ENCODE results near the gene TMEM176A. TPM values are rescaled to one million over a fixed set of nuclear protein-coding genes. Genes with fewer than 3 reads are reported as not detected.
"Not testable (repeated sequence)": the region's sequence is repeated elsewhere in the genome, so short reads cannot be mapped to it uniquely, and the experiment has no call there.

TMEM176A gene
- total RNA-seq, 1 donor = not detected

DNA sequence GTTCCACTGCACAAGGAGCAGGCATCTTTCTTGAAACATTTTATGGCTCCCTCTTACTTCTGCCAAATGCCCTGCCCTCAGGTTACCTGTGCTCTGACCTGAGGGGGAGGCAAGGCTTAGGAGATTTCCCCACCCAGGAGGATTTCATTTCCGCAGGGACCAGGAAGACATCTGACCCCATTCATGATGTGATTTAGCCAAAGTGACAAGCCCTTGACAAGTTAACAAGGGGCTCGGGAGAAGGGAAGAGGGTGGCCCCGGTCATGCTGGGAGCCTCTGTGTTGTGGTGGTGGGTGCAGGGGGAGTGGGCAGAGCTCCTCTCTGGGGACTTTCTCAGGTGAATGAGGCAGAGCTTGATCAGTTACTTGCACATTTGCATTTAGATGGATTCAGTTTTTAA is 44.4 kb upstream of the TMEM176A start:
- no peak for TF ChIP-seq CTCF (IDR thresholded peaks at IDR 0.05; ENCODE audit: insufficient read depth, low read depth, low read length)
- no peak for DNase-seq (ENCODE audit: low read depth)
- H3K4me3 ChIP-seq (ENCODE audit: low read depth, low read length) = no peak overlapping the region

GRCh38 chr7:150756858-150757257 is 43.7 kb upstream of the TMEM176A start:
- peak; percentile 11 for DNase-seq (ENCODE audit: low read depth)
- no peak overlapping the region for H3K4me3 ChIP-seq (ENCODE audit: low read depth, low read length)
- peak; percentile 22 for TF ChIP-seq CTCF (IDR thresholded peaks at IDR 0.05; ENCODE audit: insufficient read depth, low read depth, low read length)

GRCh38 chr7:150759479-150759878 is 41.1 kb upstream of the TMEM176A start:
- no peak for DNase-seq (ENCODE audit: low read depth)
- H3K4me3 ChIP-seq (ENCODE audit: low read depth, low read length) = no peak overlapping the region
- no peak for TF ChIP-seq CTCF (IDR thresholded peaks at IDR 0.05; ENCODE audit: insufficient read depth, low read depth, low read length)

- no peak overlapping the region for H3K4me3 ChIP-seq (ENCODE audit: low read depth, low read length)
- TF ChIP-seq CTCF (IDR thresholded peaks at IDR 0.05; ENCODE audit: insufficient read depth, low read depth, low read length) = no peak
- no peak for DNase-seq (ENCODE audit: low read depth)
Measured at GRCh38 chr7:150766334-150766709, 34.2 kb upstream of the TMEM176A start.

DNA sequence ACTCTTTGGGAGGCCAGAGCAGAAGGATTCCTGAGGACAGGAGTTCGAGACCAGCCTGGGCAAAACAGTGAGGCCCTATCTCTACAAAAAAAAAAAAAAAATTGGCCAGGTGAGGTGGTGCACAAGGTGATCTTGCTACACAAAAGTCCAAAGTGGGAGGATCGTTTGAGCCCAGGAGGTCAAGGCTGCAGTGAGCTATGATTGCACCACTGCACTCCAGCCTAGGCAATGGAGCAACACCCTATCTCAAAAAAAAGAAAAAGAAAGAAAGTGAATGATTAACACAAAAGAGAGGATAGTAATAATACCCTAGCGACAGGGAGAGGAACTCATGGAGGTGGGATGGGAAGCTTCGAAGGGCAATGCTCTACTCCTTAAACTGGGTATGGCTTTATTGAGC is 30.8 kb upstream of the TMEM176A start:
- TF ChIP-seq CTCF (IDR thresholded peaks at IDR 0.05; ENCODE audit: insufficient read depth, low read depth, low read length) = no peak
- no peak for DNase-seq (ENCODE audit: low read depth)
- H3K4me3 ChIP-seq (ENCODE audit: low read depth, low read length) = no peak overlapping the region

GRCh38 chr7:150774131-150774530 is 26.4 kb upstream of the TMEM176A start:
- H3K4me3 ChIP-seq (ENCODE audit: low read depth, low read length); DNase-seq (ENCODE audit: low read depth): not testable (repeated sequence)

GRCh38 chr7:150778014-150778737 is 22.4 kb upstream of the TMEM176A start:
- TF ChIP-seq CTCF (IDR thresholded peaks at IDR 0.05; ENCODE audit: insufficient read depth, low read depth, low read length) = no peak
- no peak overlapping the region for H3K4me3 ChIP-seq (ENCODE audit: low read depth, low read length)
- no peak for DNase-seq (ENCODE audit: low read depth)
